Myocyte (in vitro differentiated cells): ENCODE measurements around the gene NUP37. TPM values are rescaled to one million over a fixed set of nuclear protein-coding genes. Genes with fewer than 3 reads are reported as not detected.
A peak's percentile ranks its signal among the peaks of the same experiment; 100 is the strongest.
"Not testable (repeated sequence)": the region's sequence is repeated elsewhere in the genome, so short reads cannot be mapped to it uniquely, and the experiment has no call there.

Experiments used
- DNase-seq: peaks from one replicate; pipeline ENCODE4 v3.0.0-alpha.2; 2012; ENCODE audit warnings: low read depth
- total RNA-seq: library from RNA; depleted of rRNA; stranded (reverse); fragments of >200 nt; gene quantifications from 2 replicates; pipeline ENCODE4 v1.2.3, GENCODE V29; 2014

NUP37 gene
- total RNA-seq, 1 donor from 2014 or later, result 31.3 TPM

GRCh38 chr12:102093319-102093718 lies 26.6 kb downstream of the NUP37 start:
- peak; percentile 4 for DNase-seq

GRCh38 chr12:102089228-102089835 lies 30.6 kb downstream of the NUP37 start:
- DNase-seq, result not testable (repeated sequence)

- no peak for DNase-seq
Measured at GRCh38 chr12:102080842-102081241, 39.1 kb downstream of the NUP37 start.

- not testable (repeated sequence) for DNase-seq
Measured at GRCh38 chr12:102072092-102072491, 47.8 kb downstream of the NUP37 start.

- no peak for DNase-seq
Measured at GRCh38 chr12:102069707-102070106, 50.2 kb downstream of the NUP37 start.

GRCh38 chr12:102067574-102068258 lies 52.2 kb downstream of the NUP37 start:
- DNase-seq, result peak; percentile 36

GRCh38 chr12:102064476-102064875 lies 55.4 kb downstream of the NUP37 start:
- DNase-seq, result no peak

- DNase-seq, result no peak
Measured at GRCh38 chr12:102063069-102063468, 56.8 kb downstream of the NUP37 start.

- DNase-seq, result no peak
Measured at GRCh38 chr12:102062419-102062806, 57.5 kb downstream of the NUP37 start.

GRCh38 chr12:102061560-102062418 lies 58.1 kb downstream of the NUP37 start, which contains the start of gene WASHC3:
TSS of gene WASHC3 (minus strand) at chr12:102061991. CDS start at chr12:102061962, 29 bp downstream.
- peak; percentile 96 for DNase-seq

GRCh38 chr12:102061096-102061559 lies 58.8 kb downstream of the NUP37 start:
- no peak for DNase-seq

GRCh38 chr12:102059343-102059742 lies 60.6 kb downstream of the NUP37 start:
- peak; percentile 42 for DNase-seq

DNA sequence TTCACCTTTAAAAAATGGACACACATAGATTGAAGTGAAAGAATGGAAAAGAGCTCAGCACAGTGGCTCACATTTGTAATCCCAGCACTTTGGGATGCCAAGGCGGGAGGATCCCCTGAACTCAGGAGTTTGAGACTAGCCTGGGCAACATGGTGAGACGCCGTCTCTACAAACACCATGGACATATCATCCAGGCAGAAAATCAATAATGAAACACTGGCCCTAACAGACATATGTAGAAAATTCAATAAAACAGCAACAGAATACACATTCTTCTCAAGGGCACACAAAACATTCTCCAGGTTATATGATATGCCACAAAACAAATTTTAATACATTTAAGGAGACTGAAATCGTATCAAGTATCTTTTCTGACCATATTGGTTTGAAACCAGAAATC lies 65.6 kb downstream of the NUP37 start:
- DNase-seq, result no peak

DNA sequence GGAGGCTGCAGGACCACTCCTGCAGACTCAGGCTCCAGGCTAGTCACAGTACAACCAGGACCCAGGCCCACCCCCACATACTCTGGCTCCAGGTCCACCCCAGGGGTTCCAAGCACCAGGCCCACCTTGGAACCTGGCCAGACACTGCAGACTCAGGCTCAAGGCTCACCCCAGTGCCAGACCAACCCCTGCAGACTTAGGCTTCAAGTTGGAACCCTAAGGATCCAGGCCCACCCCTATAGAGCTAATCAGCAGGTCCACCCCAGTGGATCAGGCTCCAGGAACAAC lies 66.9 kb downstream of the NUP37 start:
- no peak for DNase-seq

DNA sequence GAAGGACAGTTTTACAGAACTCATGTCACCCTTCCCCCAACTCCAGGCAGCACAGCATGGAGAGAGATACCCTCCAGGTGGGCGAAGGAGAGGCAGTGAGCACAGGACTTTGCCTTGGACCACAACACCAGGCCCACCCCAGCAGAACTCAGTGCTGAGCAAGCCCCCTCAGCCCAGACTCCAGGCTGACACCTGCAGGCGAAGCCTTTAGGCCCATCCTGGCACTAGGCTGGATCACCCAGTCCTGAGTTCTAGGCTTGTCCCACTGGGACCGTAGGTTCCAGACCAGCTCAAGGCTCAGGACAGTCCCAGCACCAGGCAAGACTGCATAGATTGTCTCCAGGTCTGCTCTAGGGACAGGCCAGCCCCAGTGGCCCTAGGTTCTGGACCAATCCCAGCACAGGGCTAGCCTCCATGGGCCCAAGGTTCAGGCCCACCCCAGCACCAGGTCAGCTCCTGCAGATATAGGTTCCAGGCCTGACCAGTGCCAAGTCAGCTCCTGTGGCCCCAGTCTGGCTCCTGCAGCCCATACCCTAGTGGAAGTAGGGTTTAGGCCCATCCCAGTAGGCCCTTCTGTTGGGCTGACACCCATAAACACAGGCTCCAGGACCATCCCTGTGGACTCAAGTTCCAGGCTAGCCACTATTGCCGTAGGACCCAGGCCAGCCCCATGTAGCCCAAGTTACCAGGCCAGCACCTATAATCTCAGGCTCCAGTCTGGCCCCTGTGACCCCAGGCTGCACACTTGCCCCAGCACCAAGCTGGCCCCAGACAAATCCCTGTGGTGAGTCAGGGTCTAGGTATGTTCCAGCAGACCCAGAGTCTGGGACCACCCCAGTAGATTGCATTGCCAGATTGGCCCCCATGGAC lies 67.5 kb downstream of the NUP37 start:
- DNase-seq, result no peak

DNA sequence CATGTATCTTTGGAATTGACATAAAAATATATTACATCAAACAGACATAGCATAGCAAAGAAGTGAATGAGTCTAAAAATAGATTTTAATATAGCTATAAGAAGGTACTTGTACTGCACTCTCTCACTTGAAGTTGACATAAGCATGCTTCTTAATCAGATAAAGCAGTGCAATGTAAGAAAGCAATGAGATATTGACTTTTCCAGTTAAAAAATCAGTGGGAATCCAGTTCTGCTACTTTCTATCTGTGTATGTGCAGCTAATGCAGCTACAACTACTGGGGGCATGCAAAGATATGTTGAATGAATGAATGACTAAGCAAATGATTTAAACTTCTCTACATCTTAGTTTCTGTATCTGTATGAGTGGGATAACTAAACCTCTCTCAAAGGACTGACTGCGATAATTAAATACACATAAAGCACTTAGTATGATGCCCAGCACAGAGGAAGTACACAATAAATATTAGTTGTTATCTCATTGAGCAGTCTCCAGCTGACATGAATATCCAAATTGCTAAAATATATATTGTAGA lies 68.4 kb downstream of the NUP37 start:
- no peak for DNase-seq

DNA sequence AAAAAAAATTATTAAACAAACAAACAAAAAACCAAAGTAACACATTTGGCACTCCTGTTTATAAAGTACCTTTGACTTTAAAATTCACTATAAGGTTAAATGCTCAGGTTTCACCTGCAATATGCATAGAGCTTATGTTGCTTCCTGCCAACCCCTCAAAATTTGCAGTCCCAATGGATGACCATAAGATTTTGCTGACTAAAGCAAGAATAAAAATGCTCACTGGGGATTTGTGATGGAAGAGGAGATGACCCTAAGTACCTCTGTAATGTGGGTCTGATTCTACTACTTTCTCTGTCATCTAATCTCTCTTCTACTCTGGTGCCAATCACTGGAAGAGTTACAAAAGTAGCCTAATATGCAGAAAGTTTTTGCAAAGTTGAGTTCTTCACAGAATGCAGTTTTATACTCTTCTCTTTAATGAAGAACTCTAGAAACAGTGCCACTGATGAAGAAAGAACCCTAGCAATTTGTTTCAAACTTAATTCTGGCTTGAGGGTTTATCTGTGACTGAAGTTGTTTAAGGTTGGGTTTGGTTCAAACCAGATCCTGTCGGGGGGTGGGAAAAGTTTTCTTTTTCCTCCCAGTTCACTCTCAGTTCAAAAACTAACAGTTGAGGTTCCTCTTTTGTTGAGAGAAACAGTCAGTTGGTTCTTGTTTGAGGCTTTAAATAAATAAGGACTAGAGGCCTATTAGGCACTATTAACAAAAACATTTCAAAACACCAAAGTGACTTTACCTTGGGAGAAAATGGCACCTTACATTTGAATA lies 69.1 kb downstream of the NUP37 start:
- DNase-seq, result no peak

- no peak for DNase-seq
Measured at GRCh38 chr12:102043928-102044327, 76.0 kb downstream of the NUP37 start.

DNA sequence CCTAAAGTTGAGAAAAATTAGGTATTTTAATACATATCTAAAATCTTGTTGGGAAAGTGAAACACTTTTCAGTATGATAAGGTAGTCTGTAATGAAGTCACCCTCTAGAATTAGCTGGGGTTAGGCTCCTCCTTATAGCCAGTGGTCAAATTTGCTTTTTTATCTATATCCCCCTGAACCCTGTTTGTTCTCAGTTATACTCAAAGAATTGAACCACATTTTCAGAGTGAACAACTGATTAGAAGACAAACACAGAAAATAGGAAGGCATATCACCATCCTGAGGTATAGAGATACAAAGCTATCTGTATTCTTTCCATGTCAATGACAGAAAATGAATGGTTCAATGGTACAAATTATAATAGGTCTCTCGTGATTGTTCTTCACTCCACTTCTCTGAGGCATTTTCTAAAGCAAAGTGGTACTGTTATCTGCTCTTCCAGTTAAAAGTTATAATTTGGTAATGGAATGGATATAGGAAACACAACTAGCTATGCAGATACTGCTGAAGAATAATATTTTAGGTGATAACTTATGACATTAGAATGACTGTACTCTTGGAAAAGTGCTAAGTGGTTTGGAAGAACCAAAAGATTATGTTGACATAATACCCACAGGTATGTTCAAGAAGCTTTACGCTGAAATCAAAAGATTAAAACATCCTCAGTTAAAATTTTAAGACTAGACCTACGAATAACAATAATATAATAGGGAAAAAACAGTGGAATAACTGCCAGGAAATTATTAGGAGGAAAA lies 85.7 kb downstream of the NUP37 start:
- DNase-seq, result peak; percentile 1
